ENCODE data around the gene TRPV3. TPM values are rescaled to one million over a fixed set of nuclear protein-coding genes. Genes with fewer than 3 reads are reported as not detected.

Gene TRPV3
- total and polyA plus RNA-seq, 2 of the 8 experiments (the other 6 are each of a cell fraction or from before 2014, with no cell fraction given): 0.56 to 1.0 TPM

DNA sequence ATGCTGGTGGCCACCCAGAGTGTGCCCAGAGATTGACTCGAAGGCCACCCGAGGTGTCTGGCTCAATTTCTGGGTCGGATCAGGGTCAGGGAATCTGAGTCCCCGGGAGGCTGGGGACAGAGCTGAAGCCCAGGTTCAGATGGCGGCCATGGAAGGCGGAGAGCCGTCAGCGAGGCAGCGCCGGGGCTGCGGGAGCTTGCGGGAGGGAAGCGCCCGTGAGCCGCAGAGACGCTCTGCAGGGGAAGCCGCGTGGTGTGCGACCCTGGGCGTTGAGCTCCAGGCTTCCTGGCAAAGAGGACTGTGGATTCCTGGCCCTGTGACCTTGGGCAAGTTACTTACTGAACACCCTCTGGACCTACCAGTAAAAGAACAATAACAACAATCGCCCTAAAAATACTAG lies 85.5 kb downstream of the TRPV3 start (continued):
- TF ChIP-seq, protein P1, sequence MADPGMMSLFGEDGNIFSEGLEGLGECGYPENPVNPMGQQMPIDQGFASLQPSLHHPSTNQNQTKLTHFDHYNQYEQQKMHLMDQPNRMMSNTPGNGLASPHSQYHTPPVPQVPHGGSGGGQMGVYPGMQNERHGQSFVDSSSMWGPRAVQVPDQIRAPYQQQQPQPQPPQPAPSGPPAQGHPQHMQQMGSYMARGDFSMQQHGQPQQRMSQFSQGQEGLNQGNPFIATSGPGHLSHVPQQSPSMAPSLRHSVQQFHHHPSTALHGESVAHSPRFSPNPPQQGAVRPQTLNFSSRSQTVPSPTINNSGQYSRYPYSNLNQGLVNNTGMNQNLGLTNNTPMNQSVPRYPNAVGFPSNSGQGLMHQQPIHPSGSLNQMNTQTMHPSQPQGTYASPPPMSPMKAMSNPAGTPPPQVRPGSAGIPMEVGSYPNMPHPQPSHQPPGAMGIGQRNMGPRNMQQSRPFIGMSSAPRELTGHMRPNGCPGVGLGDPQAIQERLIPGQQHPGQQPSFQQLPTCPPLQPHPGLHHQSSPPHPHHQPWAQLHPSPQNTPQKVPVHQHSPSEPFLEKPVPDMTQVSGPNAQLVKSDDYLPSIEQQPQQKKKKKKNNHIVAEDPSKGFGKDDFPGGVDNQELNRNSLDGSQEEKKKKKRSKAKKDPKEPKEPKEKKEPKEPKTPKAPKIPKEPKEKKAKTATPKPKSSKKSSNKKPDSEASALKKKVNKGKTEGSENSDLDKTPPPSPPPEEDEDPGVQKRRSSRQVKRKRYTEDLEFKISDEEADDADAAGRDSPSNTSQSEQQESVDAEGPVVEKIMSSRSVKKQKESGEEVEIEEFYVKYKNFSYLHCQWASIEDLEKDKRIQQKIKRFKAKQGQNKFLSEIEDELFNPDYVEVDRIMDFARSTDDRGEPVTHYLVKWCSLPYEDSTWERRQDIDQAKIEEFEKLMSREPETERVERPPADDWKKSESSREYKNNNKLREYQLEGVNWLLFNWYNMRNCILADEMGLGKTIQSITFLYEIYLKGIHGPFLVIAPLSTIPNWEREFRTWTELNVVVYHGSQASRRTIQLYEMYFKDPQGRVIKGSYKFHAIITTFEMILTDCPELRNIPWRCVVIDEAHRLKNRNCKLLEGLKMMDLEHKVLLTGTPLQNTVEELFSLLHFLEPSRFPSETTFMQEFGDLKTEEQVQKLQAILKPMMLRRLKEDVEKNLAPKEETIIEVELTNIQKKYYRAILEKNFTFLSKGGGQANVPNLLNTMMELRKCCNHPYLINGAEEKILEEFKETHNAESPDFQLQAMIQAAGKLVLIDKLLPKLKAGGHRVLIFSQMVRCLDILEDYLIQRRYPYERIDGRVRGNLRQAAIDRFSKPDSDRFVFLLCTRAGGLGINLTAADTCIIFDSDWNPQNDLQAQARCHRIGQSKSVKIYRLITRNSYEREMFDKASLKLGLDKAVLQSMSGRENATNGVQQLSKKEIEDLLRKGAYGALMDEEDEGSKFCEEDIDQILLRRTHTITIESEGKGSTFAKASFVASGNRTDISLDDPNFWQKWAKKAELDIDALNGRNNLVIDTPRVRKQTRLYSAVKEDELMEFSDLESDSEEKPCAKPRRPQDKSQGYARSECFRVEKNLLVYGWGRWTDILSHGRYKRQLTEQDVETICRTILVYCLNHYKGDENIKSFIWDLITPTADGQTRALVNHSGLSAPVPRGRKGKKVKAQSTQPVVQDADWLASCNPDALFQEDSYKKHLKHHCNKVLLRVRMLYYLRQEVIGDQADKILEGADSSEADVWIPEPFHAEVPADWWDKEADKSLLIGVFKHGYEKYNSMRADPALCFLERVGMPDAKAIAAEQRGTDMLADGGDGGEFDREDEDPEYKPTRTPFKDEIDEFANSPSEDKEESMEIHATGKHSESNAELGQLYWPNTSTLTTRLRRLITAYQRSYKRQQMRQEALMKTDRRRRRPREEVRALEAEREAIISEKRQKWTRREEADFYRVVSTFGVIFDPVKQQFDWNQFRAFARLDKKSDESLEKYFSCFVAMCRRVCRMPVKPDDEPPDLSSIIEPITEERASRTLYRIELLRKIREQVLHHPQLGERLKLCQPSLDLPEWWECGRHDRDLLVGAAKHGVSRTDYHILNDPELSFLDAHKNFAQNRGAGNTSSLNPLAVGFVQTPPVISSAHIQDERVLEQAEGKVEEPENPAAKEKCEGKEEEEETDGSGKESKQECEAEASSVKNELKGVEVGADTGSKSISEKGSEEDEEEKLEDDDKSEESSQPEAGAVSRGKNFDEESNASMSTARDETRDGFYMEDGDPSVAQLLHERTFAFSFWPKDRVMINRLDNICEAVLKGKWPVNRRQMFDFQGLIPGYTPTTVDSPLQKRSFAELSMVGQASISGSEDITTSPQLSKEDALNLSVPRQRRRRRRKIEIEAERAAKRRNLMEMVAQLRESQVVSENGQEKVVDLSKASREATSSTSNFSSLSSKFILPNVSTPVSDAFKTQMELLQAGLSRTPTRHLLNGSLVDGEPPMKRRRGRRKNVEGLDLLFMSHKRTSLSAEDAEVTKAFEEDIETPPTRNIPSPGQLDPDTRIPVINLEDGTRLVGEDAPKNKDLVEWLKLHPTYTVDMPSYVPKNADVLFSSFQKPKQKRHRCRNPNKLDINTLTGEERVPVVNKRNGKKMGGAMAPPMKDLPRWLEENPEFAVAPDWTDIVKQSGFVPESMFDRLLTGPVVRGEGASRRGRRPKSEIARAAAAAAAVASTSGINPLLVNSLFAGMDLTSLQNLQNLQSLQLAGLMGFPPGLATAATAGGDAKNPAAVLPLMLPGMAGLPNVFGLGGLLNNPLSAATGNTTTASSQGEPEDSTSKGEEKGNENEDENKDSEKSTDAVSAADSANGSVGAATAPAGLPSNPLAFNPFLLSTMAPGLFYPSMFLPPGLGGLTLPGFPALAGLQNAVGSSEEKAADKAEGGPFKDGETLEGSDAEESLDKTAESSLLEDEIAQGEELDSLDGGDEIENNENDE (IDR thresholded peaks at IDR 0.05; ENCODE audit: insufficient replicate concordance, low read length): no peak
- TF ChIP-seq CHD2 (IDR thresholded peaks at IDR 0.05; ENCODE audit: low read length) (no peak), SRF (IDR thresholded peaks at IDR 0.05; ENCODE audit: low read depth, low read length) (no peak), JUND (IDR thresholded peaks at IDR 0.05; ENCODE audit: low read length) (no peak), SP2 (IDR thresholded peaks at IDR 0.05; ENCODE audit: low read length) (no peak), BACH1 (IDR thresholded peaks at IDR 0.05; ENCODE audit: low read length) (no peak), BCL11A (IDR thresholded peaks at IDR 0.05; ENCODE audit: low read depth in 2 of 2, low read length in 2 of 2) (no peak), TCF12 (IDR thresholded peaks at IDR 0.05; ENCODE audit: low read depth, low read length) (no peak), TAF7 (optimal IDR thresholded peaks at IDR 0.05; ENCODE audit: borderline replicate concordance, low read depth, low read length) (no peak), FOSL1 (IDR thresholded peaks at IDR 0.05; ENCODE audit: insufficient read depth, low read depth, low read length) (no peak), TAF1 (IDR thresholded peaks at IDR 0.05; ENCODE audit: low read depth, low read length) (no peak)
- TF ChIP-seq, protein P2, sequence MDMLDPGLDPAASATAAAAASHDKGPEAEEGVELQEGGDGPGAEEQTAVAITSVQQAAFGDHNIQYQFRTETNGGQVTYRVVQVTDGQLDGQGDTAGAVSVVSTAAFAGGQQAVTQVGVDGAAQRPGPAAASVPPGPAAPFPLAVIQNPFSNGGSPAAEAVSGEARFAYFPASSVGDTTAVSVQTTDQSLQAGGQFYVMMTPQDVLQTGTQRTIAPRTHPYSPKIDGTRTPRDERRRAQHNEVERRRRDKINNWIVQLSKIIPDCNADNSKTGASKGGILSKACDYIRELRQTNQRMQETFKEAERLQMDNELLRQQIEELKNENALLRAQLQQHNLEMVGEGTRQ (IDR thresholded peaks at IDR 0.05; ENCODE audit: low read length): no peak

Data from H1 (cell line).